Muscle of arm (tissue), 14 donors: ENCODE measurements around the gene ZFYVE27. TPM values are rescaled to one million over a fixed set of nuclear protein-coding genes. Genes with fewer than 3 reads are reported as not detected.
"Not testable (repeated sequence)": the region's sequence is repeated elsewhere in the genome, so short reads cannot be mapped to it uniquely, and the experiment has no call there.

Experiments
- DNase-seq: peaks from one replicate; pipeline ENCODE4 v3.0.0-alpha.2; 2013
- long read RNA-seq, 11 donors: transcript quantifications; one replicate each; lab custom pipeline, GENCODE V29; 2026
- polyA plus RNA-seq, 12 donors: library from polyadenylated mRNA; unstranded; fragments of 120-200 nt; gene quantifications; one replicate each; pipeline ENCODE4 v1.2.1, GENCODE V29; 2013; ENCODE audit not compliant: insufficient read length in 12 of 12

Gene ZFYVE27
- 10 to 100 TPM in 11 of 12 donors, not detected in 1; 10.2 to 23.6 (median 11.9) TPM for polyA plus RNA-seq
- long read RNA-seq, donor 1, partial matches to known transcripts, result 0 of 1 reads
- long read RNA-seq, donor 1, other reads (novel, unspliced or antisense), result 0 of 1 reads
- long read RNA-seq, donor 2, result 0 reads
- long read RNA-seq, donor 3, partial matches to known transcripts, result 0 of 1 reads
- long read RNA-seq, donor 3, other reads (novel, unspliced or antisense), result 0 of 1 reads
- long read RNA-seq, donor 4, partial matches to known transcripts, result 0 of 1 reads
- long read RNA-seq, donor 4, other reads (novel, unspliced or antisense), result 0 of 1 reads
- long read RNA-seq, donor 5, result 0 reads
- long read RNA-seq, donor 6, result 0 reads
- long read RNA-seq, donor 7, partial matches to known transcripts, result 0 of 1 reads
- long read RNA-seq, donor 7, other reads (novel, unspliced or antisense), result 0 of 1 reads
- long read RNA-seq, donor 8, result 0 reads
- long read RNA-seq, donor 9, partial matches to known transcripts, result 0 of 3 reads
- long read RNA-seq, donor 9, other reads (novel, unspliced or antisense), result 0 of 3 reads
- long read RNA-seq, donor 10, partial matches to known transcripts, result 0 of 1 reads
- long read RNA-seq, donor 10, other reads (novel, unspliced or antisense), result 0 of 1 reads
- long read RNA-seq, donor 11, result 0 reads

DNA sequence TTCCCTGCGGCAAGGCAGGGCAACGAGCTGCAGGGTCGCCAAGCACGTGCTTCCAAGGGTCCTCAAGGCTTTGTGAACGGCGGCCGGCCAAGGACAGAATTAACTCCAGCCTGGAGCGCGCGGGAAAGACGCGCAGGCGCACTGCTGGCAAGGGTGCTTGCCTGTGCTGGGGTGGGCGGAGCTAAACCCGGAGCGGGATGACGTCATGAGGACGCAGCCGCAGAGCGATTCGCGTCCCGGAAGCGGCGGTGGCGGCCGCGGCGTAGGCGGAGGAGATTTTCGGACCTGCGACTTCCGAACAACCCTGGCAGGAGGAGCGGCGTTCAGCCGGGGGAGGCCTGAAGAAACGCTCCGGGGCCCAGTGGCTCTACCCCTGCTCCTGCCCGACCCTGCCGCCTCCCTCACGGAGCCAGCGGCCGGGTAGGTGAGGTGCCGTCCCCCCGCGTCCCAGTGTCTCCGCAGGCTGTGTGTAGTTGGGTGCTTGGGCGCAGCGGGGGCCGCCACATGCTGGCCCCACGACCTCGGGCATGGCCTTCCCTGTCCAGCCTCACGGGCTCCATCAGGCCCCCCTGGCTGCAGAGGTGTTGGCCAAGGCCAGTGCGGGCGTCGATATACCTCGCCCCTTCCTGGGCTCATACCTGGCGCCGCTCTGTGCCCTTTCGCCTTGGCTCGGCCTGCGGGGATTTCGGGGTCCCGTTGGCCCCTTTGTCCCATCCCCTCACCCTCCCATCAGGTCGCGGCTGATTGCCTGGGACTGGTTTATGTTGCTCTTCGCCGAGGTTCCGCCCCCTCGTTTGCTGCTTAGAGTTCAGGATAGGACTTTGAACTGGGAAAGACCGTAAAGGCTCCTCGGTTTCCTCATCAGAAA lies at the start of gene ZFYVE27:
ZFYVE27 (plus strand) TSS at position 227 of the 868 bp plus-strand sequence. CDS start 1,350 bp downstream, outside the sequence.
- DNase-seq, result peak; percentile 97

DNA sequence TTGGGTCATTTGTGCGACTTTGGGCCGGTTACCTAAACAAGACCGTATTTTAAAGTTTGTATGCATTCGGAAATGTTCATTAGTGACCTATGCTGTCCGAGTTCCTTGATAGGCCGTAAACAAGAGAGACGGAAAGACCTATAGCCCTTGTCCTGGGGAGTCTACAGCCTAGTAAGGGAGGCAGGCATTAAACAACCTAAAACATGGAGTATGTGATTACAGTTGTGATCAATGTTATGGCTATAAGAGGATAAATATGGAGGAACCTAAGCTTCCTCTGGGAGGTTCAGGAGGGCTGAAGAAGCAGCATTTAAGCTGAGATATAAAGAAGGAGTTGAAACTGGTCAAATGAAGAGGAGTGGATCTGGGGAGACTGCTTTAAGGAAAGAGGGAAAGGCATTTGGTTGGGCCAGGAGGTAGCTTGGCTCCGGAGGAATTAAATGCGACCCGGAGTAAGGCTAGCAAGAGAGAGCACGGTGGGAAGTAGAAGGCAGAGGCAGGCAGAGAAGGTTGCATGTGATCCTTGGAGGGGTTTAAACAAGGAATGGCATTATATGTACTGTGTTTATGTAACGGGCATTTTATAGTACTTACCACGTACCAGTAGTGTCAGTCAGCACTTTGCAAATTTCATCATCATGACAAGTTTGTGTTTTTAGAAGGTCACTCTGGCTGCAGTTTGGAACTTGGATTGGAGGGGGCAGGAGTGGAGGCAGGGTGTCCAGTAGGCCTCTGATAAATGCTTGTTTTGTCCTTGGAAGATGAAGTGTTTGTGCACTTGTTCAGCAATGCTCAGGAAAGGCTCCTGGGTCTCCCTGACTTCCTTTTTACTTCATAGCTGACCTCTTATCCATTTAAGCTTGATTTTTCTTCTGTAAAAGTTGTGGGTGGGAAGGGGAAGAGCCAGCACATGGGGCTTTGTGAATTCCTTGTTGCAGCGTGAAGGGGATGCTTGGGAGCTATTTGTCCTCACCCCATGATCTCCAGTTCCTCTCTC lies 48.8 kb upstream of the ZFYVE27 start:
- no peak for DNase-seq

DNA sequence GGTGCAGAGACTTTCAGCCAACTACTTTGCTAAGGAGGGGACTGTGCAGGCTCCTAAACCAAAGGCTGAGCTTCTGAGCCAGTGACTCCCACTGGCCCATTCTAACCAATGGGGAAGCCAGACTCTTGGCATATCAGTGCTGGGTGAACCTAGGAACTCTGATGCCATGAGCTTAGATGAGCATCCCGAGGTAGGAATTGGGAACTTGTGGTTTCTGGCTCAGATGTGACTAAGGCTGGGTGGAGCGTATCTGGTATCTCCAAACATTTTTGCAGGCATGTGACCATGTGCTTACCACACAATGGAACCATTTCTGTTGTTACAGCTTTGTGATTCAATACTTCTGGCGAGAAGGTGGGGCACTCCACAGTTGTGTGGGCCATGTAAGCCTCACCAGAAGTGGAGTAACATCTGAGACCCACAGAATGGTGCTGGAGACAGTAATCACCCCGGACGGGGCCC lies 47.3 kb upstream of the ZFYVE27 start:
- no peak for DNase-seq

- DNase-seq, result no peak
These were observed 46.8 kb upstream of the ZFYVE27 start for GRCh38 chr10:97690133-97690532.

GRCh38 chr10:97698072-97698655 lies 38.8 kb upstream of the ZFYVE27 start:
- DNase-seq, result not testable (repeated sequence)

DNA sequence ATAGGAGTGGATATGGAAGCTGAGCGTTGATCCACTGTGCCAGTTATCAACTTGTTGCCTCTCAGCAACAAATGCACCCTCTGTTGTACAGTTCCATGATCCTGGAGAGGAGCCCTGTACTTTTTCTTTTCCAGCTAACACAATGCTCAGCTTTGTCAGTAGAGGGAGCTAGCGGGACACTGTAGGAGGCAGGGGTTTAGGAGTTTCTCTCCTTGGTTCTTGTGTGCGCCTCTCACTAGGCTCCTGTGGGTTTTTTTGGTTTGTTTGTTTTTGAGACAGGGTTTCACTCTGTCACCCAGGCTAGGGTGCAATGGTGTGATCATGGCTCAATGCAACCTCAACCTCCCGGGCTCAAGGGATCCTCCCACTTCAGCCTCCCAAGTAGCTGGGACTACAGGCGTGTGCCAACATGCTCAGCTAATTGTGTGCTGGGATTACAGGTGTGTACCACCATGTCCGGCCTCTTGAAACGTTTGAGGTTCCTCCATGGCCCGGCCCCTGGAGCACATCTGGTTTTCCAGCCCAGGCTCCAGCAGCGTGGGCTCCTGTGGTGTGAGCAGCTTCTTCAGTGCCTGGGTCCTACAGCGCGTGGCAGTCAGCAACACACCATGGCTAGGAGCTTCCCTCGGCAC lies 35.4 kb upstream of the ZFYVE27 start:
- DNase-seq, result peak; percentile 77

DNA sequence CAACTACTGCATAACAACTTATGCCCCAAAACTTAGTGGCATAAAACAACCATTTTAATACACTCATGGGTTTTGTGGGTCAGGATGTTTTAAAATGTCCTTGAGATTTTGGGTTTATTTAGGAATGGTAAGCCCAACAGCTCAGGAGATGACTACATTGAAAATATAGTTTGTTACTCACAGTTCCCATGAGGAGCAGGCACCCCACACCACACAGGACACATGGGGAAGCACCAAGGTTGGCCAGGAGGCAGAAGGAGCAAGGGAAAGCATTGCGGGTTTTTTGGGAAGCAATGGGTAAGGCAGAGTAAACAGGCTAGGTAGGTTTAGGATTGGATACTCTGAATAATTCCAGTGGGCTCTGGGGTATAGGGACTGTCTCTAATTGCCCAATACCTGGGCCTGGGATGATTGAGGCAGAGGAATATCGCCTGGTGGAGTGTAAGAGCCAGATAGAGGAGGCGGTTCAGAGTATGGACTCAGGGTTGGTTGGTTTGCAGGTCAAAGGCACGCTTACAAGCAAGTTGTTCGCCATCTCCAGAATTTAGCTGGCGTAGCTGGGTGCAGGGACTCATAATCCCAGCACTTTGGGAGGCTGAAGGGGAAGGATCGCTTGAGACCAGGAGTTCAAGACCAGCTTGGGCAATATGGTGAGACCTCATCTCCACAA lies 33.4 kb upstream of the ZFYVE27 start:
- DNase-seq, result no peak

DNA sequence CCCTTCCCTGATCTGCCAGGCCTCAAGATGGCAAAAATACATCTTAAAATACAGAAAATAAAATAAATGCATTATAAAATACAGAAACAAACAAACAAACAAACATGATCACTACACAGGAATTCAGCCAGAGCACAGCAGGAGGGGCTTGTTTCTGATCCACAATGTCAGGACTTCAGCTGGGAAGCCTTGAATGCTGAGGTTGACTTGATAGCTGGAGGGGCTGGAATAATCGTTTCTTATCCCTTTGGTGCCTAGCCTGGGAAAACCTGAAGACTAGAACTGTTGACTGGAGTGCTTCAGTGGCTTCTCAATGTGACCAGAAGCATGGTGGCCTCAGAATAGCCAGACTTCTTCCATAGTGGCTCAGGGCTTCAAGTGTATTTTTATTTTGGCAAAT lies 32.6 kb upstream of the ZFYVE27 start:
- DNase-seq, result no peak

DNA sequence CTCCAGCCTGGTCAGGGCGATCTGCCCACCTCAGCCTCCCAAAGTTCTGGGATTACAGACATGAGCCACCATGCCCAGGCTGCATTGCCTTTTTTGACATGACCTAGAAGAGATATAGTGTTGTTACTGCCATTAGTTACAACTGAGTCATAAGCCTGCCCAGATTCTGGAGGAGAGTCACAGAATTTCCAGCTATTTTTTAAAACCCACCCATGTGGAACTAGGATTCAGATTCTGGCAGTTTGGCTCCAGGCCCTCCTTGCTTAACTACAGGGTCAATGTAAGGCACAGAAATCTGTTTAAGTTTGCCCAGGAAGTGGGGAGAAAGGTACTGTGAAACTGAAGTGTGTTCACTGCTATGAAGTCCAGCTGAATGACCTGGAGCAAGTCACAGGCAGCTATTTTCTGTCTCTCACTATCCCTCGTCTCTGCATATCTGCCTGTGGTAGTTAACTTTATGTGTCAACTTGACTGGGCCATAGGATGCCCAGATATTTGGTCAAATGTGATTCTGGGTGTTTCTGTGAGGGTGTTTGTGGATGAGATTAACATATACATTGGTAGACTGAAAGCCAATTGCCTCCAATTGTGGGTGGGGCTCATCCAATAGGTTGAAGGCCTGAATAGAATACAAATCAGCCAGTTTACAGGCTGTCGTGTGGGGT lies 31.8 kb upstream of the ZFYVE27 start:
- DNase-seq, result no peak

DNA sequence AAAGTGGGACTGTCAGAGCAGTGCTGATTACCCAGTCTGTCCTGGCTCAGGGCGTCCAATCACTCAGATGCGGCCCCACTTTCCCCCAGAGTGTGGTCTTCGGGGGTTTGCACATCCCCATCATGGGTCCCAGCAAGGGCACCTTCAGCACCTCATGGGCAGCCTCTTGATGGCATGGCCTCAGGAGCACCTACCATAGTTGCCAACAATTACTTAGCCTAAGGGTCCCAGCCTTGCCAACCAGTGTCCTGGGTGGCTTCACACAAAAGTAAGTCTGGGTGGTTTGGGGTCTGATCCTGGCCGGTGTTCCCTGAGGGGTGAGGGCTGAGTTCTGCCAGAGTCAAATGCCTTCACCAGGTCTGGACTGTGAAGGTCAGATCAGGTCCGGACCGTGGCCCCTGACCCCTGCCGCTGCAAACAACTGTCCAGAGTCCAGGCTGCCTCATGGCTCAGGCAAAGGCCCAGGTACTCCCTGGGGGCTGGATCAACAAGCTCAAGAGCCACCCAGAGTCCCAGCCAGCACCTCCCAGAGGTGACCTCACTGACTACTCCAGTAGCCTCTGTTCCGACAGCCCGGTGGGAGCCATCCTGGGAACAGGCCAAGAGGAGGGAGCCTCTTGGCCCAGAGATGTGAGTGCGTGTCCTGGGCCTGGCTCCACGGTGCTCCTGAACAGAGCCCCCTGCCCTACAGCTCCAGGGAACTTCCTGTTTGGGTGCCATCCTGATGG lies 29.6 kb upstream of the ZFYVE27 start:
- DNase-seq, result no peak

- no peak for DNase-seq
These were observed 28.8 kb upstream of the ZFYVE27 start for GRCh38 chr10:97708167-97708566.

- DNase-seq, result peak; percentile 89
These were observed 27.7 kb upstream of the ZFYVE27 start for GRCh38 chr10:97708976-97709946.

DNA sequence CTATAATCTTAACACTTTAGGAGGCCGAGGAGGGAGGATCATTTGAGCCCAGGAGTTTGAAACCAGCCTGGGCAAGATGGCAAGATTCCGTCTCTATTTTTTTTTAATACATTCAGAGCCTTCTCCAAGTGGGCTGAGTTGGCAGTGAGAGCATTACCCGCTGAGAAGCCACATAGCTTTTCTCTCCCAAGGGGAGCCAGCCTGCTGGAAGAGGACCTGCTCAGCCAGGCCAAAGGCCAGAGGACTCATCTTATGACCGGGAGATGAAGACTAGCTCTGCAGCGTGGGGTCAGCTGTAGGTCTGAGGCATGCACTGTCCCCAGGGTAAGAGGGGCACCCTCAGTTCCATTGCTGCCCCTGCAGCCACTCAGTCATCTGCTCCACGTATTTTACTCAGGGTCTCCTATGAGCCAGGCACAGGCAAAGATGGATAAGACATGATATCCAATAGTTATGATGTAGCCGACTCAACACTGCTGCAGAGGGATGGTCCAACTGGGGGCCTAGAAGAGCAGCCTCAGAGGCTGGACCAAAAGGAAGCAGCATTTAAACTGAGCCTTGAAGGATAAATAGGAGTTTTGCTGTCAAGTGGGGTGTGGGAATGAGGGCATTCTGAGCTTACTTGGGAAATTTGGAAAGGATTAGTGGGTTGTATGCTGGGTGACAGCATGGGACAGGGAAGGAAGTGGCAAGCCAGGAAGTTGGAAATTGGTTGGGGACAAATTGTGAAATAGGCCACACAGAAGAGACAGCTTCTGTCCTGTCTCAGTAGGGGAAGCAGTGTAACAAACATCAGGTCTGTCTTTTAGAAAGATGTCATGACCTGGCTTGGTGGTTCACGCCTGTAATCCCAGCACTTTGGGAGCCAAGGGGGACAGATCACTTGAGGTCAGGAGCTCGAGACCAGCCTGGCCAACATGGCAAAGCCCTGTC lies 25.0 kb upstream of the ZFYVE27 start:
- no peak for DNase-seq

DNA sequence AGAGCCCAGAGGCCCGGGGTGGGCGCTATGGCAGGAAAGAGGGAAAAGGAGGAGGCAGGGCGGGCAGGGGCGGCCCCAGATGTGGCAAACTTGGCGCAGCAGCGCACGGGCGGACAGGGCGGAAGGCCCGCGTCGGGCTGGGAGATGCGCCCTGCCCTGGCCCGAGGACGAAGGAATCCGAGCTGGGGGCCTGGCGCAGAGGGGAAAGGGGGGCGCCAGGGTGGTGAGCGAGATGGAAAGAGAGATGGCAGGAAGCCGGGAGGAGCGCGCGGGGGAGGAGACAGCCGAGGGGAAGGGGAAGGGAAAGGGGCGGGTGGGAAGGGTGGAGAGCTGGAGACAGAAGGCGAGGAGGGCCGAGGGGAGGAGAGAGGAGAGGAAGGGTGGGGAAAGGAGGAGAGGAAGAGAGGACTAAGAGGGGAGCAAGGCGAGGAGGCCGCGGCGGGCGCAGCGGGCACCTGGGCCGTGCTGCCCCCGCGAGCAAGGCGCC lies 23.5 kb upstream of the ZFYVE27 start, which contains the start of gene MARVELD1:
MARVELD1 (plus strand) TSS at position 392 of the 487 bp plus-strand sequence. CDS start 147 bp downstream, outside the sequence.
- peak; percentile 92 for DNase-seq

GRCh38 chr10:97713826-97714400 lies 23.0 kb upstream of the ZFYVE27 start:
- DNase-seq, result peak; percentile 80
